D721Med (cell line): Measurements from ENCODE around the gene SCN7A.
"Not testable (repeated sequence)": the region's sequence is repeated elsewhere in the genome, so short reads cannot be mapped to it uniquely, and the experiment has no call there.

Experiments used
- DNase-seq: peaks from one replicate; pipeline ENCODE4 v3.0.0; 2011; ENCODE audit warnings: low spot score; ENCODE audit not compliant: insufficient read length
- FAIRE-seq: peaks from 2 replicates; lab custom pipeline; 2011; peaks lifted over from hg19 to GRCh38; lab: Jason Lieb, UNC
- TF ChIP-seq, protein P1 (sequence below): IDR thresholded peaks from 2 replicates; pipeline ENCODE4 v1.5.1; 2012; ENCODE audit warnings: mild to moderate bottlenecking, control low read depth; ENCODE audit not compliant: insufficient read depth; ENCODE audit errors: missing control alignments

The SCN7A gene

DNA sequence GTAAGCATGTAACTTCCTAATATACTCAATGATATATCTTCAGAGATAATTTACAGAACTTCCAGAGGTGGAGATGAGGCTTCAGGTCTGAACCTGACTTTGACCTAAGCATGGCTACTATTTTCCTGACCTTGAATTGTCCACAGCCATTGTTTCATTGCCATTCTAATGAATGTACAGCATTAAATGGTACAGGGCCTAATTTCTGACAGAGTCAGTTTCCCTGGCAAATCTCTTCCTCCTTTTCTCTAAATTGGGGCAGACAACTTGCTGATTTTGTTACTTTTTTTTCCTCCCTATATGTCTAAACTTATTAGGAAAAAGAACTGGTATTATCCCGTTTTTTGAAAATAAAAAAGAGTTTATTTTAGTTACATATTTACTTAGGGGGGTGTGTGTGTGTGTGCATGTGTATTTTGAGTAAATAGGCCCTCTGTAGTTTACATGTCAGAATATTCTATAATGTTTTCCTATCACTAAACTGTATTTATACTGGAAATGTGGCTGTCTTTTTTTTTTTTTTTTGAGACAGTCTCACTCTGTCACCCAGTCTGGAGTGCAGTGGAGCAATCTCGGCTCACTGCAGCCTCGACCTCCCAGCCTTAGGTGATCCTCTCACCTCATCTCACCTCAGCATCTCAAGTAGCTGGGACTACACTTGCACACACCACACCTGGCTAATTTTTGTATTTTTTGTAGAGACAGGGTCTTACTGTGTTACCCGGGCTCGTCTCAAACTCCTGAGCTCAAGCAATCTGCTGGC lies 75.0 kb downstream of the SCN7A start:
- TF ChIP-seq, protein P1, sequence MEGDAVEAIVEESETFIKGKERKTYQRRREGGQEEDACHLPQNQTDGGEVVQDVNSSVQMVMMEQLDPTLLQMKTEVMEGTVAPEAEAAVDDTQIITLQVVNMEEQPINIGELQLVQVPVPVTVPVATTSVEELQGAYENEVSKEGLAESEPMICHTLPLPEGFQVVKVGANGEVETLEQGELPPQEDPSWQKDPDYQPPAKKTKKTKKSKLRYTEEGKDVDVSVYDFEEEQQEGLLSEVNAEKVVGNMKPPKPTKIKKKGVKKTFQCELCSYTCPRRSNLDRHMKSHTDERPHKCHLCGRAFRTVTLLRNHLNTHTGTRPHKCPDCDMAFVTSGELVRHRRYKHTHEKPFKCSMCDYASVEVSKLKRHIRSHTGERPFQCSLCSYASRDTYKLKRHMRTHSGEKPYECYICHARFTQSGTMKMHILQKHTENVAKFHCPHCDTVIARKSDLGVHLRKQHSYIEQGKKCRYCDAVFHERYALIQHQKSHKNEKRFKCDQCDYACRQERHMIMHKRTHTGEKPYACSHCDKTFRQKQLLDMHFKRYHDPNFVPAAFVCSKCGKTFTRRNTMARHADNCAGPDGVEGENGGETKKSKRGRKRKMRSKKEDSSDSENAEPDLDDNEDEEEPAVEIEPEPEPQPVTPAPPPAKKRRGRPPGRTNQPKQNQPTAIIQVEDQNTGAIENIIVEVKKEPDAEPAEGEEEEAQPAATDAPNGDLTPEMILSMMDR, result no peak
- DNase-seq, result no peak
- no peak for FAIRE-seq

DNA sequence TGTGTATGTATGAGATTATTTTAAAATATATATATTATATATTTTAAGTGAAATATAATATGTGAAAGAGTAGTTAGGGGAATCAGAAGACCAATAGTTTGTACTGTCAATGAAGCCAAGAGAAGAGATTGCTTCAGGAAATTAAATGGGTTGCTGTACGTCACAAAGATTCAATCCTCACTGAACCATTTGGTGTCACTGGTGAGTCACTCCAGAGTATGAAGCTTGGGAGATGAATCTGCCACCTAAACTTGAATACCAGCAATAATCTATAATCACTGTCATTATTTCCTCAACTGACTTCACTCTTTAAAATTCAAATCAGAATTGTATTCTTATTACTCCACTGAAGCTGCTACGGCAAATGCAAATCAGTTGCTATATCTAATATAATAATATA lies 76.4 kb downstream of the SCN7A start:
- FAIRE-seq, result no peak
- no peak for DNase-seq

DNA sequence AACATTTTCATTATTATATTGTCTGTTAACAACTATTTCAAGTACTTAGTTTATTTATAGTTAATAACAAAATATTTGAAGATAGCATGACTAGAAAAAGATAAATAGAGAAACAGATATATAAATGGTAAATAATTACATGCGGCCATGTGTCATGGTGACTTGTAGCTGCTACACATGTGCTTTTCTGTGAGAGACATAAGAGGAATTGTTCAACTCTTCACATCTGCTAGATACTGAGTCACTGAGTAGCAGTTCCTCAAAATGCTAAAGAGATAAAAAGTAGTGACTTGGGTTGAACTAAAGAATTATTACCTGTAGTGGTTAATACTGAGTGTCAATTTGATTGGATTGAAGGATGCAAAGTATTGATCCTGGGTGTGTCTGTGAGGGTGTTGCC lies 80.8 kb downstream of the SCN7A start:
- no peak for DNase-seq
- TF ChIP-seq, protein P1, result no peak
- FAIRE-seq, result no peak

More for the DNA sequence above, 76.4 kb downstream of the SCN7A start:
- TF ChIP-seq, protein P1, result peak; percentile 11

DNA sequence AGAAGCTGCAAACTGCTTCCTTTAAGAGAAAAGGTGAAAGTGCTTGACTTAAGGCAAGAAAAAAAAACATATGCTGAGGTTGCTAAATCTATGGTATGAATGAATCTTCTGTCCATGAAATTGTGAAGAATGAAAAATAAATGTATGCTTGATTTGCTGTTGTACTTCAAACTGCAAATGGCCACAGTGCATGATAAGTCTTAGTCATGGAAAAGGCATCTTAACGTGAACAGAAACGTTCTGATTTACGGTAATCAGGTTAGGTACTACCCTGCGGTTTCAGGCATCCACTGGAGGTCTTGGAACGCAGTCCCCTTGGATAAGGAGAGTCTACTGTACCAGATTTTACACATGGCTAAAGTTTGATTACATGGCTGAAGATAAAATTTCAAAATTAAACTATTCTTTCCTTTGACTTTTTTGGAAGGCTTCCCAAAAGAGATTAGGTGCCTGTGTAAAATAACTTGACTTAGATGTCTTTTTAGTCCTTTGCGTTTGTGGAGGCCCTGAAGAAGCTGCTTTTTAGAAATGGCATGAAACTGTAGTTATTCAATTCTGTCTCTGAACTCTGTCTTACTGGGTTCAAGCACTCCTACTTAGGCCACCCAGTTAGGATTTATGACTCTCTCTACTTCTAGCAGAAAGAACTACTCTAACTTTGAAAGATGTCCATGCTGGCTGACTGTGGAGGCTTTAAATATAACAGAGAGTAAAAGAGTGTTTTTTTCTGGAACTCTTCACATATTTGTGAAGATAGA lies 82.4 kb downstream of the SCN7A start:
- TF ChIP-seq, protein P1, result no peak
- no peak for DNase-seq

DNA sequence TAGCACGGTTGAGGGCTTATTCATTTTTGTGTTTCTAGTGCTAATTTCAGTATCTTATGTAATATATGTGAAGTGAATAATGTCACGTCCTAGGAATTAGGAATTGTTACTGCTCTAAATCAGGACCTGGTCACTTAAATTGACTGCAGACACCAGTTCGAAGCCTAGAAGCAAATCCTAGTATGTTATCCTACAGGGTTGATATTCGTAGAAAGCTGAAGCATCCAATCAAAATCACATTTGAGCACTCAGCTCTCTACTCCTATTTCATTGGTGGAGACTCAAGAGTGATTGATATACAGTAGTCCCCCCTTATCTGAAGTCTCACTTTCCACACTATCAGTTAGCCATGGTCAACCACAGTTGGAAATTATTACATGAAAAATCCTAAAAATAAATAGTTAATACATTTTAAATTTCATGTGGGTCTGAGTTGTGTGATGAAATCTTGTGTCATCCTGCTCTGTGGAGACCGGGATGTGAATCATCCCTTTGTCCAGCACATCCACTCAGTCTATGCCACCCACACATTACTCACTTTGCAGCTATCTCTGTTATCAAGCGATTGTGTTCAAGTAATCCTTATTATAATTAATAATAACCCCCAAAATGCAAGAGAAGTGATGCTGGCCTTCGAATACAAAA lies 83.1 kb downstream of the SCN7A start:
- FAIRE-seq, result no peak
- TF ChIP-seq, protein P1, result no peak
- DNase-seq, result no peak

More for the DNA sequence above, 82.4 kb downstream of the SCN7A start:
- no peak for FAIRE-seq

DNA sequence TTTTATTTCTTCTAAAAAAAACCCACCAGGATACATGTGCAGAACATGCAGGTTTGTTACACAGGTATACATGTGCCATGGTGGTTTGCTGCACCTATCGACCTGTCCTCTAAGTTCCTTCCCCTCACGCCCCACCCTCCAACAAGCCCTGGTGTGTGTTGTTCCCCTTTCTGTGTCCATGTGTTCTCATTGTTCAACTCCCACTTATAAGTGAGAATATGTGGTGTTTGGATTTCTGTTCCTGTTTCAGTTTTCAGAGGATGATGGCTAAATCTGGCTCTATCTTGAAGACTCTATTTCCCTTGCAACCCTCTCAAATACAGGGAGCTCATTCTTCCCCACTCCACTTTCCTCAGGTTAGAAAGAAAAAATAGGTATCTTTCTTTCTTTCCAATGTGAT lies 86.3 kb downstream of the SCN7A start:
- not testable (repeated sequence) for DNase-seq, FAIRE-seq

DNA sequence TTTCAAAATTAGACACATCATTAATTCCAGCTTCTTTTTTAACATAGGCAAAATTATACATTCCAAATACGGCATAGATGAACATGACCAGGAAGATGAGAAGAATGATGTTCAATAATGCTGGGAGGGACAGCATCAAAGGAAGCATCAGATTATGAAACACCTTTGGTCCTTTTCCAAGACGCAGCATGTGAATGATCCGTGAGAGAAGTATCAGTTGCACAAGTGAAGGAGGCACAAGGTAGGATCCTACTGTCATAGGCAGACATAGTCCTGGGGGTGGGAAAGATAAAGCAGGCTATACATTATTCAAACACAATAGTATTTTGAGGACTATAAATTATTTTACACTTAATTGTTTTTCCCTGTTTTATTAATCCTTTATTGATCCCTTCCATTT lies 87.7 kb downstream of the SCN7A start:
- TF ChIP-seq, protein P1, result no peak
- DNase-seq (no peak), FAIRE-seq (no peak)
